Kidney tubule cell (primary cell): Measurements from ENCODE around the gene SPX.
A peak's percentile ranks its signal among the peaks of the same experiment; 100 is the strongest.

Experiments used
- DNase-seq: peaks from one replicate; pipeline ENCODE4 v3.0.0-alpha.2; 2018; ENCODE audit warnings: low spot score

SPX gene

DNA sequence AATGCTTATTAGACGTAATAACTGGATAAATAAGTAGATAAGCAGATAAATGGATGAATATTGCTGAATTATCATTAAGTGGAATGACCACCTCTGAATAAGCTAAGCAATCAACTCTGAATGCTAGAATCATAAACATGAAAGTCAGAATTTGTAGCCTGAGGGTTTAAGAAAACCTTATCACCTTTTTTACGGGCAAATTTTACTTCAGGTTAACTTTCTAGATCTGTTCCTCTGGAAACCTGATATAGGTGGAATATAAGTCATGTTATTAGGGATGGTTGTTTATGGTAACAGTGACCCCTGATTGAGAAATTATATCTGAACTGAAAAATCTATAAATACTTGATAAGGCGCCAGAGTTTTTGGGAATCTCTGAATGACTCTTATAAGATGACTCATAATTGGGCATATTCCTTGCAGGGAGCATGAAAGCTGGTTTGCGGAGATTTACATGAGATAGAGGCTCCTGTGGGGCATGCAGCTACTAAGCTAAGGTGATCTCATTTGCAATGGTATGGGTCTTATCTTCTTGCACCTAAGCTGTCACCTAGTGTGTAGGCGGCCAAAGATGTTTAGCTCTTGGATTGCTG, 12.1 kb downstream of the SPX start:
- DNase-seq: no peak

DNA sequence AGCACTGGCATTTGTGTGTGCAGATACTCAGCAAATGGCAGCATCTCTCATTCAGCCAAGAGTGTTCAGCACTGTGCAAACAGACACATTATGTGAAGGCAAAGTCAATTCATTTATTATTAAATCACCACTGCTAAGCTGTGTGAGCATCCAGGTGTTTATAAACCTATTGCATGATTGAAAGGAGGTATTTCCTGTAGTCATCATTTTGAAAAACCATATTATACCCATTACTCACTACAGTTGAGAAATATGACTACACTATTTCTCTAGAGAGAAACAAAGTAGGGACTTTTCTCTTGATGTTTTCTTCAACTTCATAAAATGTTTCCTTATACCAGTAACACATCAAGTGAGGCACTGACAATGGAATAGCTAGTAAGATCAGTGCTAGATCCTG, 13.7 kb downstream of the SPX start:
- DNase-seq: peak; percentile 24

DNA sequence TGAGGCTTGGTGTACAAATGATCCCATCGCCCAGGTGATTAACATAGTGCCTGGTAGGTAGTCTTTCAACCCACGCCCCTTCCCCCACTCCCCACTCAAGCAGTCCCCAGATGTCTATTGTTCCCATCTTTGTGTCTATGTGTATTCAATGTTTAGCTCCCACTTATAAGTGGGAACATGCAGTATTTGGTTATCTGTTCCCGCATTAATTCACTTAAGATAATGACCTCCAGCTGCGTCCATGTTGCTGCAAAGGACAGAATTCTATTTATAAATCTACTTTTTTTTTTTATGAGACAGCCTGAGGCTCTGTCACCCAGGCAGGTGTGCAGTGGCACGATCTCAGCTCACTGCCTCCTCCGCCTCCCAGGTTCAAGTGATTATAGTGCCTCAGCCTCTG, 15.7 kb downstream of the SPX start:
- DNase-seq: no peak

DNA sequence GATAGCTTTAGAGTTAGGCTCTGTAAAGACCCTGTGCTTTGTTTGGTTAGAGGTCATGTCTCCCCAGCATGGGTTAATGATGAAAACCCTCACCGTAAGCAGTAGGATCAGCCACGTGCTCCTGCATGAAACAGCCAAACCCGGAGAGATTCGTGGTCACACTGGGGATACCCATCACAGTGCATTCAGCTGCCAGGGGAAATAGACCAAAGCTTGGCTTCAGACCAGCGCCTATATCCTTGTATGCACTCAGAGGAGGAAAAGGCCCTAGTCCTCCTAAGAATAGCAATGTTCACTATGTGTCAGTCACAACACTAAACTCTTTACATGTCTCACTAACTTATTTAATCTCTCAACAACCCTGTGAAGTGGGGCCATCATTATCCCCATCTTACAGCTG, 16.3 kb downstream of the SPX start:
- no peak for DNase-seq

DNA sequence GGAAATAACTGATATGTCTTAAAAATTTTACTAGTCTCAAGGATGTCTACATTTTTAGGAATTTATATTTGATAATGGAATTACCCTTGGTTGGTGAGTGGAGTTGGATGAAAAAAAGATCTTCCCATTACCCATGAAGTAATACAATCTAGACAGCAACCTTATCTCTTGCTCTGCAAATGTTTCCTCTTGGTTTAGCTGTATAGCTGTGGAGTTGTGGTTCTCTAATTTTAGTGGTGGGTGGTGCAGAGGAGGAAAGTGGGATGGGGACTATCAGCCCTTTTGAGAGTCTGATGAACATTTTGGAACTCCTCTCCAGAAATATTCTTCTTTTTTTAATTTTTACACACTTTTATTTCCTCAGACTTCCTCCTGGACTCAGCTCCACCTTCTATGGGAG, 17.1 kb downstream of the SPX start:
- DNase-seq: no peak

DNA sequence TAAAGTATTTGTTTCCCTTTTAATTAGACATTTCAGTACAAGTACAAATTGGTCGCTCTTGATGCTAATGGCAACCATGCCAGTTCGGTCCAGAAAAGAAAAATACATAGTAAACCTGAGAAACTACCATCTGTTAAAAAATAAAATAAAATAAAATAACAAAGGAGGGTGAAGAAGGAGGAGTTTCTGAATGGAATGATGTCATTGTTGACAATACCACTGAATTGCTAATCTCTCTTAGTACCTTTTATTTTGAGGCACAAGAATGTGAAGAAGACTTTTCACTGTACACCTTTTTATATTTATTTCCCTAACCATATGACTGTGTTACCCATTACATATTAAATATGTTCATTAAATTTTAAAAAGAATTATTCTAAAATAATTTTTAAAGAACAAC, 19.5 kb downstream of the SPX start:
- no peak for DNase-seq

DNA sequence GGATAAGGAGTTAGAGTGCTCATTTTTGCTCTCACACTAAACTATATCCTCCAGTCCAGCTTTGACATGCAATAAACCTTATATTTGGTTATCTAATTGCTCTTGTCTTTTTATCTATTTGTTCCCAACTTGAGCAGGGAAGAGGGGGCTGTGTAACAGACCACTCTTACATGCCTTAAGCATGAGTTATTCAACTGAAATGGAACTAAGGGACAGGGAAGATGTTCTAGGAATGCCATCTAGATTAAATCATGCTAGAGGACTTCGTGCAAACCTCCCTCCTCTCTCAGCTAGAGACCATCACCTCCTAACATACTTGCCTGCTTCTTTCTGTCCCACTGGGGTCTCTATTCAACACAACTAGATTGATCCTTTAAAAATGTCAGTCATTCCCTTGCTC, 20.6 kb downstream of the SPX start:
- DNase-seq: peak; percentile 43

DNA sequence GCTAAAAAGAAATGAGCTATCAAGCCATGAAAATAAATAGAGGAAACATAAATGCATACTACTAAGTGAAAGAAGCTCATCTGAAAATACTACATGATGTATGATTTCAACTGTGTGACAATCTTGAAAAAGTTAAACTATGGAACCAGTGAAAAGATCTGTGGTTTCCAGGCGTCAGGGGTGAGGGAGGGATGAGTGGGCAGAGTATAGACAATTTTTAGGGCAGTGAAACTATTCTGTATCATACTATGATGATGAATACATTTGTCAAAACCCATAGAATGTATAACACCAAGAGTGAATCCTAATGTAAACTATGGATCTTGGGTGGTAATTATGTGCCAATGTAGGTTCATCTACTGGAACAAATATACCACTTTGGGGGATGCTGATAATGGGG, 21.3 kb downstream of the SPX start:
- no peak for DNase-seq

DNA sequence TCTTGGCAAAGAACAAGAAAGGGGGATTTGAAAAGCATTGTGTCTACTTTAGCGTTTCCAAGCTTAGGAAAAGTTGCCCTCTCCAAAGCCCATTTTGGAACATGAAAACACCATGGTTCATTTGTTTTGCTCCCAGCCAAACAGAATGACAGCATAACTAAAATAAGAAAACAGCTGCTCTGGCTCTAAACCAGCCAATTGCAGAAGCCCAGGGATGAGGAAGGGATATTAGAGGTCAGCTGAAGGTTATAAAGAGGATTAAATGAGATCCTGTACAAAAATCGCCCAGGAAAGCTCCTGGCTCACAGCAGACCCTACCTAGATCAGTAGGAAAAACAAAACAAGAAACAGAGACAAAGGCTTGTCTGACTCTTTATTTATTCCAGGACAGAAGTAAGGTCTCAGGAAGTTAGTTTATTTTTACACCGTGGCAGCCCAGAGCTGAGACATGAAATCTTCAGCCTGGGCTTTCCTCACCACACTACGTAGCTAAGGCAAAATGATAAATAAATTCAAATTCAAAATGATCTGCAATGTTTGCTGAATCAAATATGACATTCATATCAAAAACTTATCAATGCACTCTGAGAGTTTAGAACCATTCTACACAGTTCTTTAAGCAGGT, 25.9 kb downstream of the SPX start:
- no peak for DNase-seq

DNA sequence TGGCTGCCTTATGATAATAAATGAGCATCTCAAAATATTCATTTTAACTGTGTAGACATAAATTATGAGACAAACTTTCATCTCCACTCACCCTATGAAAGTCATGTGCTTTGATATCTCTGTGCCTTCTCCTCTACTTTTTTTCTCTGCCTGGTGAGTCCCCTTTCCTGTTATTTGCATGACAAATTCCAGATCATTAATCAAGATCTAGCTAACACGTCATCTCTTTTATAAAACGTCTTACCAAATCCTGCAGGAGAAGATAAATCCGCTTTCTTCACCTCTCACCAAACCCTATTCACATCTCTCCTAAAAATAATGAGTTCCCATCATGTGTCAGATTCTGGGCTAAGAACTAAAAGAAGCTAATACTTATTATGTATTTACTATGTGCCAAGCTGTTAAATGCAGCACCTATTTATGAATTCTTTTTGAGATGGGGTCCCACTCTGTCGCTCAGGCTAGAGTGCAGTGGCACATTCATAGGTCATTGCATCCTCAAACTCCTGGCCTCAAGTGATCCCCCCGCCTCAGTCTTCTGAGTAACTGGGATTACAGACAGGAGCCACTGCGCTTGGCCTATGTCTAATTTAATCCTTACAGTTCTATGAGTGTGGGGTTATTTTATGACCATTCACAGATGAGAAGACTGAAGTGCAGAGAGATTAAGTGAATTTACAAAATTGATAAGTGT, 26.7 kb downstream of the SPX start:
- no peak for DNase-seq

DNA sequence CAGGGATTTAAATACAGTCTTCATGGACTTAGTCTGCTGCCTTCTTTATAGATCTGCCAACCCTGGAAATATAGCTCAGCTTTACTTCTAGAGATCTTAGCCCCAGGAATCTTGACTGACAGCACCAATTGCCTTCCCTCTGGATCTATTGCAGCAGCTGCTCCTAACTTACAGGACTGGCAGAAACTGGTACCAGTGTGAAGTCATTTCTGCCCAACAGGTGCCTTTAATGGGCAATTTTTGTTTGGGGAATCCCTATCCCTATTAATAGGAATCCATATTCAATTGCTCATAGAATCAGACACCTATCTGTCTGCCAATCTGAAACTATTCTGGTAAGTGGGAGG, 27.2 kb downstream of the SPX start:
- no peak for DNase-seq

DNA sequence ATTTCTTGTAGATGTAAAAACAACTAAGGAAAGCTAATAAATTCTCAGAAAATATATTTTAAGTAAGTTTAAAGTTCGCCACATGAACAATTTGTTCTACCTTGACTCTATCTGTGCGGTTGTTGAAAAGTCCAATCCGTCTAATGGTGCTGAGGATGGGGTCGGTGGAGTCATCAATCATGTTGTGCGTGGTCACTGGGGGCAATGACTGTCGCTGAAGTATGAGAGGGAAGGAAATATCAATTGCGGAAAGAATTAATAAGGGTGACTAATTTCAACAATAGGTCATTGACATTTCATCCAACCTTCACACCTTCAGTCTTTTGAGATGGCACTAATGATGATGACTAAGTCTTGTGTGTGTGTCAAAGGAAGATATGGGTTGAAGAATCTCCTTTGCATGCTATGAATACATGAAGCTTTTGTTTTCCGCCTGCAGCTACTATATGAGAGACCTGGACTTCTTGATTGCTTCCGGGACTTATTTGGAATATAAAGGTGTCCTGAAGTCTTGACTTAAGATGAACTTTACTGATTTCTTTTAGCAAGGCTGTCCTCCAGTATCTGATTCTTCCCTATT, 32.1 kb downstream of the SPX start:
- no peak for DNase-seq

DNA sequence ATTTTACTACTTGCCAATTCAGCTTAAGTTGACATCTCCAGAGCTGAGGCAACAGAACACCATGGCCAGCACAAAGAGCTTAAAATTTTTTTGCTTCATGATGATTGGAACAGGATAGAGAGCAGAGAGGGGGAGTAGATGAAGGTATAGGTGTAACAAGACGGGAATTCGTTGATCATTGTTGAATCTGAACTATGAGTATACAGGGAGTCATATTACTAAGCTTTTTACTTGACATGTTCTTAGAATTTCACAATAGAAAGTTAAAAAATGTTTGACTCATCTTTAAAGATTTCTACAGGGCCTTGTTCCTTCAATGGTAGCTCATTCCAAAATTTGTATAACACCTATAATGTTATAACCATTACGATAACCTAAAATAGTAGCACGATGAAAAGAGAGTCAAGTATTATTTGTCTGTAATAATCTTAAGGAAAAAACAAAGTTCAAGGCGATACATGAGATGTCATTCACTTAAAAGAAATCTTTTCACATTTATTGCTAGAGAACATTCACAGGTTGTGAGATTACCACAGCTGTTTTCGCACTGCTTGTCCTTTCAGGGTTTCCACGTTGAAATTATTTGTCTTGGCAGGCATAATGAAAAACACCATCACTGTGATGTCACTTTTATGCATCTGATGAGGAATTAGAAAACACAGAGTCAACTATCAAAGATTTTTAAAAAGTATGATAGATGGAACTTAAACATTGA, 33.9 kb downstream of the SPX start:
- DNase-seq: peak; percentile 51

DNA sequence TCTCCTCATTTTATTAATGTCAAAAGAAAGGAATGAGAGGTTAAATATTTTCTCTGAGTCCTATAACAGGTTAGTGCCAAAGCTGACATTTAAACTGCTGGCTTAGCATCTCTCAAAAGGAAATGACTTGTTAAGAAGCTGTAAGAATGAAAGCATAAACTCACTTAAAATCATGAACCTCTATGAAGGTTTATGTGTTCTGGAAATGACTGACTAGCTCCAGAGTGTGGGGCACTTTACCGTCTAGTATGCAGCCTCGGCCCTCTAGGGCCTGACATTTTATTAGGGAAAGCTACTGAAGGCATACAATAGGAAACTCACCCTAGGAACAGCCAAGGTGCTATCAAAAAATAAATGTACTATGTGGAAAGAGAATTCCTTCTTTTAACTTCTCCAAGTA, 35.1 kb downstream of the SPX start:
- DNase-seq: no peak

DNA sequence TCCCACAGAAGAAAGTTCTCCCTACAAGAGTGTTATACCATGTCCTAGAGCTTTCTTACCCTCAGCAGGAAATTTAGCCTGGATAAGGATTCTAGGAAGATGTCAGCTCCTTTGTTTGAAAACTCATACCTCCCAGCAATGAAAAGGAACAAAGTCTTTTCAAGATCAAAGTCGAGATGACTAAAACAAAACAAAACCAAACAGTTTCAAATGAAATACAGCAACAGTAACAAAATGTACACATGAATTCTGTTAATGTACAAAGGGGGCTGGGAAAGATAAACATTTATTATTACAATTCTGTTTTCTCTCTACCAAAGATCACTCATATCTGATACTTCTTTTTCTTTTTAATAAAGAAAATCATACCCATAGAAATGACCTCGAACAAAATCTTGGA, 36.8 kb downstream of the SPX start:
- DNase-seq: no peak

DNA sequence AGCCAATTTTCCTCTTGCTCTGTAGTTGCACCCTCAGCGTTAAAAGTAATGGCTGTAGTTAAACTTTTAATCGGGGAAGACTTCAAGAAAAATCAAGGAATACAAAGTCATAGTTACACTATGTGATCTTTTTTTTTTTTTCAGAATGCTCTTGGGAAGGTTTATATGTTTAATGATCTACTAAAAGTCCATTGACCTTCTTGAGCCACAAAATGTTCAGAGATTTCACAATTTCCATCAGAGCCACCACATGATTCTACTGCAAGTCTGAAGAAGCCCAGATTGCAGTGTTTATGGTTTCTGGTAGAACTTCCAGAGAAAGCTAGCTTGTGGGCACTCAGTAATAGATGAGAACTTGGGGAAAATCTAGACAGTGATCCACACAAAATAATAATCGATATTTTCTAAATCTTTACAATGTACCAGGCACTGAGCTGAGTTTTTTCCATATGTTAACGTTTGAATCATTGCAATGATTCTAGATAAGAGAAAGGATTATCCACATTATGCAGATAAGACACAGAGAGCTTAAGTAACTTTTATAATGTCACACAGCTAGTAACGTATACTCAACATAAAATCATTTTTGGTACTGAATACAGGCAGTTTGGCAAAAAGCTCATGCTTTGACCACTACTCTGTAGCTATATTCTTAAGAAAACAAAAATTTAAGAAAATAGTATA, 40.3 kb downstream of the SPX start:
- peak; percentile 53 for DNase-seq

DNA sequence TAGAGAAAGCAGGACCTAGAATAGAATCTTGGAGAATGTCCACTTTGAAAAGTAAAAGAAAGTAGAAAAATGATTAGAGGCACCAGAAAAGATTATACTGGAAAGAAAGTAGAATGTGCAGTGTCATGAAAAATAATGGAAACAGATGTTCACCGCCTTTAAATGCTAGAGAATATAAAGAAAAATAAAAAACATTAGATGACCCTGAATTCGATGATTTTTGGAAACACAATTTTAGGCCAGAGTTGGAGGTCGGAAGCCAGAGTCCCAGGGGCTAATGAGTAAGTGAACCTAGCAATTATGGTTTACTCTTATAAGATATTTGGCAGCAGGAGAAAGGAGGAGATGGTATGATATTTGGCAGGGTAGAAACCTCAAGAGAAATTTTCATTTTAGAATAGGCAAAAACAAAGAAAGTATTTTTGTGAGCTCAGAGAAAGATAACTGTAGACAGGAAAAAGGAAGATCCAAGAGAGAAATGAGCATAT, 40.9 kb downstream of the SPX start:
- no peak for DNase-seq

DNA sequence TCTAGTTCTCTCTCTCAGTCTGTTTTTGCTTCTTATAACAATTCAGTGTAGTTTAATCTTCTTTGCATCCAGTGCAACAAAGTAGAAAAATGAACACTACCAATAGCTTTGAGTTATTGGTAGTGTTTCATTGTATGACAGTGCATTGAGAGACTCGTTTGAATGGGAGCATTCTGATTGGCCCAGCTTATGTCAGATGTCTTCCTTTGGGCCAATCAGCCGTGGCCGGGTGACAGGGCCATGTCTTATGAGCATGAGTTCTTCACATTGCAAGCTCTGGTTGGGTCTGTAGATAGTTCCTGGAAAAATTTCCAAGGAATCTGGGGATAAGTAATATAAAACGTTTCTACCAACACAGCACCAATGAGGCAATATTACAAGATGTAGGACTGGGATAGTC, 42.0 kb downstream of the SPX start:
- no peak for DNase-seq

DNA sequence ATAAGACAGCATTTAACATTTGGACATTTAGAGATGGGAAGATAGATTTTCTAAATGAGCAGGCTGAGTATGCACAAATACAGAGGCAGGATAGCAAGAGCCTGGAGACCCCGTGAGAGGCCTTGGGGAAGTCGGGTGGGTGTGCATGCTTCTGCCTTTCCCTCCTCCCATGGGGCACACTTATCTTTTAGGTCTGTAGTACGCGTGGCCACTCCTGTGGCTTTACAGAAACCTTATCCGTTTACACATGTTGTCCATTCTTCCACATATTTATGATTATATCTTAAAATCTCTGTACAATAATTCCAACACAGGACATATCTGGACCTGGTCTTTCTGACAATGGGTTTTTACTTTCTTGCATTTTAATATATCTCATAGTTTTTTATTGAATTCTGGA, 45.0 kb downstream of the SPX start:
- DNase-seq: no peak

DNA sequence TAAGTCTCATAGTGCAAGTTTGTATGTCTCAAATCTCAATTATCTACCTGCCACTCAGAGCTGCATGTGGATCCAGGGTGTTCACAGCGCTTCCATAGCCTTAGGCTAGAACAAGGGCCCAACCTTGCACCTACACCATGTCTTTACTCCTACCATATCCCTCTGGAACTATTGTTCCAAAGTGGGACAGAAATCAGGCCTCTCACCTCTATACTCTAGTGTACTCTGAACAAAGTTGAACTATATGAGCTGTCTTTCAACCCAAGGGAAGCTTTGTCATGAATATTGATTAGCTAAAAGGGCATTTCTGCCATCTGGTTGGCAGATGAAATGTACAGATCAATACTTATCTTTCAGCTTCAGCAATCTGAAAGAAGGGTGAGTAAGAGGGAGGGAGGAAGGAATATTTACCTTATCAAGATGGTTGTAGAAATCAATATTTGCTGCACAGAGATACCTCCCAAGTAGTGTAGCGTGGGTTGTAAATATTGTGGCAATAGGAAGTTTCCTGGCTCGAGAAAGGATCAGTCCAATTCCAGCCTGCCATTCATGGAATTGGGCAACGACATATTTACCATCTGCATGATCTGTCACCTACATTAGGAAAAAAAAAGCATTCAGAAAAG, 47.8 kb downstream of the SPX start:
- DNase-seq: no peak

DNA sequence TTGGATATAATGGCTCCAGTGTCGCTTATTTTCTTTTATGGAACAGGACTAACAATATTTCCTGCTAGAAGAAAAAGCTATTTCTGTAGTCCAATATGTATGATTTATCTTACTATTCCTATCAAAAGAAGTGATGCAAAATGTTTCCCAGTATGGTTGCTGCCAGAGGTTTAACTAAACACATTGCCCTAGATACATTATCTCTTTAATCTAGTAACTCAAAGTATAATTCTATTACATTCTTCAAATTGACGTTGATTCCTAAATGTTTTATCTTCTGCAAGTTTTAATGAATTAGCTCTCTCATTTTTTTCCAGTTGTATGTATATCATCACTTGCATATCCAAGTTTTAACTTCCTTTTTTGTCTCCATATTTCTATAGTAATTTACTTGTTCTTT, 50.3 kb downstream of the SPX start:
- DNase-seq: no peak

DNA sequence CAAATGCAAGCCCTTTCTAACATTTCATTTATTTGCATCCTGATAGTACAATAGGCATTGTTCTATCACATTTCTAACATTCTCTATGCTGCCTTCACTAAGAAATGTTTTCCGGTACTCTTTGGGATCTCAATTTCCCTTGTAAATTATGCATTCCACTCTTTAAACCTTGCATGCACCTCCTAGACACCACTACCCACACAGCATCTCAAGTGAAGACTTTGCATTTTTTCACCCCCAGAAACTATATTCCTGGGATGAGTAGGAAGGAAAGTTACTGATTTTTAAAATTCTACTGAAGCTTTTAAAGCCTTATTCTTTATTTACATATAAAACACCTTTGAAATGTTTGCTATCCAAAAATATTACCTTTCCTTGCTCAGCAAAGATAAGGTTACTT, 51.4 kb downstream of the SPX start:
- DNase-seq: no peak
